HepG2 (cell line): ENCODE results near the gene SKI. TPM values are rescaled to one million over a fixed set of nuclear protein-coding genes. Genes with fewer than 3 reads are reported as not detected.
"Not testable (repeated sequence)": the region's sequence is repeated elsewhere in the genome, so short reads cannot be mapped to it uniquely, and the experiment has no call there.

Source experiments
- ATAC-seq: fragments of 200-7000 bp; cut with Tn5 transposase; 3 replicates; pipeline ENCODE4 v1.9.1; 2020; ENCODE audit warnings: mild to moderate bottlenecking, moderate library complexity
- BruUV-seq: library from RNA; stranded (reverse); fragments of 400-500 nt; replicated peaks from 2 replicates; lab custom pipeline; 2021; lab: Mats Ljungman, UMichigan
- CTCF ChIA-PET: fragments of 300-600 bp; formaldehyde crosslinking; extraction: SDS; loops from one replicate; lab custom pipeline; 2021; ENCODE audit warnings: low total read pairs, inconsistent platforms, low intra/inter-chr PET ratio; lab: Yijun Ruan, JAX
- POLR2A ChIA-PET: fragments of 350-600 bp; sonication (Branson Sonifier 250); formaldehyde crosslinking; loops from one replicate; lab custom pipeline; 2020; ENCODE audit warnings: antibody characterized with exemption, inconsistent platforms; lab: Yijun Ruan, JAX
- DNase-seq: peaks from one replicate; pipeline ENCODE4 v3.0.0-alpha.2; 2015; ENCODE audit warnings: low spot score
- FAIRE-seq: peaks from 3 replicates; lab custom pipeline; 2011; peaks lifted over from hg19 to GRCh38; lab: Jason Lieb, UNC
- H2AFZ ChIP-seq: one replicate; pipeline ENCODE4 v1.6.1; 2011; ENCODE audit warnings: low read length, inconsistent platforms
- H3K27ac ChIP-seq: fragments of 300-600 bp; 3 replicates; pipeline ENCODE4 v1.8.0; 2011; ENCODE audit warnings: mixed run types, mild to moderate bottlenecking, mixed read lengths, low read length, inconsistent platforms; ENCODE audit not compliant: insufficient read depth; ENCODE audit errors: extremely low read length
- H3K27me3 ChIP-seq, 2 experiments: fragments of 200-600 bp in 1 of 2; 2 replicates in 1 of 2; 3 replicates in 1 of 2; pipeline versions ENCODE4 v1.6.0 to v1.8.0; 2011; ENCODE audit warnings: low read length in 2 of 2, mild to moderate bottlenecking in 2 of 2, moderate library complexity in 2 of 2, inconsistent platforms in 1 of 2; ENCODE audit not compliant: insufficient read depth in 2 of 2, control insufficient read depth in 1 of 2
- H3K36me3 ChIP-seq, 2 experiments: fragments of 200-600 bp in 1 of 2; replicated peaks in 1 of 2; 2 replicates in 1 of 2; 3 replicates in 1 of 2; pipeline versions ENCODE4 v1.5.1 to v1.8.0; 2011; ENCODE audit warnings: low read length in 2 of 2, inconsistent platforms in 1 of 2; ENCODE audit not compliant: insufficient read depth in 2 of 2, control insufficient read depth in 1 of 2
- H3K4me1 ChIP-seq: 2 replicates; pipeline ENCODE4 v1.5.1; 2012; ENCODE audit warnings: low read length, inconsistent platforms; ENCODE audit not compliant: insufficient read depth
- H3K4me2 ChIP-seq: 2 replicates; pipeline ENCODE4 v1.6.0; 2011; ENCODE audit warnings: low read depth, low read length, inconsistent platforms
- H3K4me3 ChIP-seq, 3 experiments: fragments of 200-600 bp in 1 of 3; sonication (generic), shearing (Covaris generic) in 1 of 3; replicated peaks in 1 of 3; 2 replicates each; pipeline ENCODE4 v1.5.1; 2011 to 2016; ENCODE audit warnings: low read length in 3 of 3, inconsistent platforms in 2 of 3, low read depth in 2 of 3, mild to moderate bottlenecking in 2 of 3, control low read depth in 1 of 3, mixed read lengths in 1 of 3; ENCODE audit not compliant: insufficient read depth in 1 of 3
- H3K79me2 ChIP-seq: one replicate; pipeline ENCODE4 v1.6.1; 2011; ENCODE audit warnings: low read length, inconsistent platforms; ENCODE audit not compliant: insufficient read depth
- H3K9ac ChIP-seq: 2 replicates; pipeline ENCODE4 v1.6.0; 2011; ENCODE audit warnings: mild to moderate bottlenecking, low read depth, low read length, inconsistent platforms; ENCODE audit not compliant: insufficient read depth
- H3K9me3 ChIP-seq: 2 replicates; pipeline ENCODE4 v1.5.1; 2012; ENCODE audit warnings: mild to moderate bottlenecking, low read length
- H4K20me1 ChIP-seq: 2 replicates; pipeline ENCODE4 v1.6.0; 2011; ENCODE audit warnings: inconsistent platforms, mild to moderate bottlenecking, low read length, moderate library complexity; ENCODE audit not compliant: insufficient read depth
- AGO2 ChIP-seq: fragments of 200-400 bp; formaldehyde crosslinking; optimal IDR thresholded peaks from 2 replicates; pipeline ENCODE3; 2017; ENCODE audit warnings: mild to moderate bottlenecking, low read depth, low read length, moderate library complexity
- NR0B2 ChIP-seq: sonication (generic); formaldehyde crosslinking; IDR thresholded peaks from 2 replicates; pipeline ENCODE4 v1.4.0; 2020; ENCODE audit warnings: mild to moderate bottlenecking, missing genetic modification reagents
- RBM22 ChIP-seq: fragments of 200-400 bp; formaldehyde crosslinking; optimal IDR thresholded peaks from 2 replicates; pipeline ENCODE3; 2017; ENCODE audit warnings: mild to moderate bottlenecking, low read length, moderate library complexity
- ZNF18 ChIP-seq: sonication (generic); formaldehyde crosslinking; IDR thresholded peaks from 2 replicates; pipeline ENCODE4 v1.8.0; 2022; ENCODE audit warnings: mild to moderate bottlenecking, missing genetic modification reagents; ENCODE audit not compliant: insufficient replicate concordance
- ZNF780A ChIP-seq: sonication (generic); formaldehyde crosslinking; IDR thresholded peaks from 2 replicates; pipeline ENCODE4 v1.8.0; 2022; ENCODE audit warnings: mild to moderate bottlenecking, missing genetic modification reagents, moderate library complexity
- ZNF792 ChIP-seq: IDR thresholded peaks from 2 replicates; pipeline ENCODE4 v1.6.1; 2016
- ZSCAN12 ChIP-seq: sonication (generic); formaldehyde crosslinking; IDR thresholded peaks from 2 replicates; pipeline ENCODE4 v1.9.0; 2021; ENCODE audit warnings: mild to moderate bottlenecking, missing genetic modification reagents
- WGBS: methylation state at CpG from one replicate; pipeline ENCODE4 v1.1.6; 2017; ENCODE audit warnings: low lambda C conversion rate; 5-methylcytosine and 5-hydroxymethylcytosine counted together
- in situ Hi-C: cut with HindIII; loops from 2 replicates; pipeline ENCODE4 v1.10.0; 2017; ENCODE audit warnings: low pct_unique_long_range_greater_than_20kb; ENCODE audit not compliant: extremely low pct_ligation_motif_present
- intact Hi-C: fragments of 100-400 bp; cut with micrococcal nuclease; formaldehyde crosslinking; loops from one replicate; pipeline ENCODE4 v1.10.0; 2022; ENCODE audit not compliant: unreplicated experiment
- polyA plus RNA-seq, 8 experiments: library from polyadenylated mRNA; depleted of rRNA in 3 of 8; stranded (reverse) in 7 of 8; unstranded in 1 of 8; fragments of >200 nt; fragmentation: Illumina TruSeq in 4 of 8; extraction: Trizol in 4 of 8; gene quantifications; 2 replicates each; pipeline versions ENCODE4 v1.2.1 to v1.2.3, GENCODE V29; 2011 to 2016; ENCODE audit warnings: low read depth in 4 of 8, missing spikeins in 1 of 8, mixed read lengths in 1 of 8; ENCODE audit not compliant: insufficient read depth in 1 of 8
- total RNA-seq, 5 experiments: library from RNA; depleted of rRNA; stranded (reverse); fragments of >200 nt; fragmentation: Illumina TruSeq; extraction: Trizol; gene quantifications; 2 replicates each; pipeline ENCODE4 v1.2.3, GENCODE V29; 2016; ENCODE audit warnings: low read depth in 1 of 5

Gene SKI
- total and polyA plus RNA-seq, 2 of the 13 experiments (the other 11 are each of a cell fraction or from before 2014, with no cell fraction given), result 4.7 to 6.9 TPM

- WGBS, result 95% methylated on average over 5 of the region's 5 CpGs
- ATAC-seq, result no peak
- H3K27ac ChIP-seq, result no peak overlapping the region
- BruUV-seq, result no TSS peak
- no peak for FAIRE-seq
- H3K4me2 ChIP-seq, result no peak overlapping the region
- H3K9me3 ChIP-seq, result no peaks in the 10 kb centered on the region
- intact Hi-C loops, result no loop called here
- no peak overlapping the region for H3K9ac ChIP-seq
- no peak overlapping the region for H2AFZ ChIP-seq
- CTCF ChIA-PET, result no interaction called here
- POLR2A ChIA-PET, result no interaction called here
- no peak overlapping the region for H3K4me3 ChIP-seq
- DNase-seq, result no peak
- H3K4me1 ChIP-seq, result no peaks in the 10 kb centered on the region
- H3K79me2 ChIP-seq, result peaks cover 86% of the 10 kb centered on the region
- TF ChIP-seq AGO2 (peak; percentile 50), NR0B2 (CRISPR knock-in tag) (no peak), RBM22 (peak; percentile 14), ZSCAN12 (CRISPR knock-in tag) (no peak), ZNF18 (CRISPR knock-in tag) (no peak), ZNF780A (CRISPR knock-in tag) (no peak)
- TF ChIP-seq, all 625 proteins: peak for 2
- Histone ChIP-seq H4K20me1 (peaks cover 49% of the 10 kb centered on the region), H3K36me3 (peaks cover 4% of the 10 kb centered on the region in 2 experiments; a peak in 2 of 5 replicates), H3K27me3 (no peaks in the 10 kb centered on the region)
- in situ Hi-C loops, result no loop called here
Measured at GRCh38 chr1:2294725-2295078, 66.6 kb downstream of the SKI start.

- Histone ChIP-seq H3K27me3 (no peaks in the 10 kb centered on the region), H3K4me2 (no peak overlapping the region), H2AFZ (no peak overlapping the region), H3K36me3 (peaks cover 4% of the 10 kb centered on the region in 2 experiments; a peak in 2 of 5 replicates), H3K27ac (no peak overlapping the region), H3K9ac (no peak overlapping the region), H3K79me2 (peaks cover 88% of the 10 kb centered on the region), H3K4me1 (no peaks in the 10 kb centered on the region), H4K20me1 (peaks cover 49% of the 10 kb centered on the region), H3K9me3 (no peaks in the 10 kb centered on the region), H3K4me3 (no peak overlapping the region)
- WGBS, result 95% methylated on average over 12 of the region's 13 CpGs
- in situ Hi-C loops (no loop called here), intact Hi-C loops (no loop called here)
- FAIRE-seq, result no peak
- TSS peak; percentile 30 for BruUV-seq
- POLR2A ChIA-PET, result no interaction called here
- CTCF ChIA-PET, result no interaction called here
- TF ChIP-seq ZNF792 (CRISPR knock-in tag), result no peak
- peak; percentile 30 for TF ChIP-seq RBM22
- TF ChIP-seq, all 625 proteins: peak for 1
- no peak for ATAC-seq
- DNase-seq, result no peak
Measured at GRCh38 chr1:2295526-2295925, 67.4 kb downstream of the SKI start.

- intact Hi-C loops, H2AFZ ChIP-seq, H3K4me2 ChIP-seq, DNase-seq, H3K27ac ChIP-seq, H3K36me3 ChIP-seq, in situ Hi-C loops, BruUV-seq, CTCF ChIA-PET, ATAC-seq, H3K9me3 ChIP-seq, H3K9ac ChIP-seq, POLR2A ChIA-PET, H3K27me3 ChIP-seq, H3K4me1 ChIP-seq, FAIRE-seq, H3K4me3 ChIP-seq: not testable (repeated sequence)
- H3K79me2 ChIP-seq, result peaks cover 83% of the 10 kb centered on the region
- WGBS, result 93% methylated on average over 9 of the region's 9 CpGs
- H4K20me1 ChIP-seq, result peaks cover 55% of the 10 kb centered on the region
Measured at GRCh38 chr1:2296211-2296610, 68.1 kb downstream of the SKI start.
